ENCODE data around the gene SHC4.
A peak's percentile ranks its signal among the peaks of the same experiment; 100 is the strongest.
"Not testable (repeated sequence)": the region's sequence is repeated elsewhere in the genome, so short reads cannot be mapped to it uniquely, and the experiment has no call there.

The SHC4 gene

DNA sequence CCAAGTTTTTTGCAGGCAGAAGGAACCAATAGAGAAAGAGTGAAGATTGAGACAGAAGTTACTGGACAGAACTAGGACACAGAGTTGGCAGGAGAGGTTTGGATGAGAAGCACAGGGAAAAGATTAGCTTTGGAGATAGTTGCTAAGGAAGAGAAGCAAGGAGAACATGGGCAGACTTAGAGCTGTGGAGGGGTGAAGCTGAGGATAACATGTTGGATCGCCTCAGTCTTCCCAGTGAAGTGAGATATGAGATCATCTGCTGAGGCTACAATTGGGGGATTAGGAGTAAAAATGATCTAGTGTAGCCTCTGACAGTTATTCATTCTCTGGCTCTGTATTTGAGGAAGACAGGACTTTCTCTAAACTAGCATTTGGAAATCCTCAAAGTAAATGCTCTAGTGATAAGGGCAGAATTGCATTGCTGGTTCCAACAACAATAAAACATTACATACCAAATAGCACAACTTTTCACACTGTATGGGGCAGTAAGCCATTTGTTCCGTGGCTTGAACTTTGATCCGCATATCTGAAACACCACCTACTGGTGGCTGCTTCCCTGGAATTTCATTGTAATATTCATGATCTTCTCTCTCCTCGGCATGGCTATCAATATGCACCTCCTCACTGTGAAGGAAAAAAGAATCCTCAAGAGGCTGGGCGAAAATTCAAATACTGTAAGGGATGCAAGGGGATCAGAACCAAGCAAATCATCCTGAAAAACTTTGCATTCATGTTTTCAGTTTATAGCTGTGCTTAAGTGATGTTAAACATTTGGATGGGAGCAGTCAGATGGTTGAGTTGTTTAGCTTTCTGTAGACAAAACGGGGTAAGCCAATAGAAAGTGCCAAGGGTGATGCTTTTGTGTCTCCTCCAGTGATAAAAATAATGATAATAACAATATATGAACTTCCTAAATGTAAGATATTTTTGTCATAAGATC lies 107.9 kb downstream of the SHC4 start:
- DNase-seq (ENCODE audit: low read depth in 2 of 3, low spot score in 2 of 3), result no peak

DNA sequence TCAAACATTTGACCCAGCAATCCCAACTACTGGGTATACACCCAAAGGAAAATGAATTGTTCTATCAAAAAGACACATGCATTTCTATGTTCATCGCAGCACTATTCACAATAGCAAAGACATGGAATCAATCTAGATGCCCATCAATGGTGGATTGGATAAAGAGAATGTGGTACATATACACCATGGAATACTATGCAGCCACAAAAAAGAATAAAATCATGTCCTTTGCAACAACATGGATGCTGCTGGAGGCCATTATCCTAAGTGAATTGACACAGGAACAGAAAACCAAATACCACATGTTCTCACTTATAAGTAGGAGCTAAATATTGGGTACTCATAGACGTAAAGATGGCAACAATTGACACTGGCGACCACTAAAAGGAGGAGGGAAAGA lies 109.3 kb downstream of the SHC4 start:
- not testable (repeated sequence) for DNase-seq (ENCODE audit: low read depth in 2 of 3, low spot score in 2 of 3)

DNA sequence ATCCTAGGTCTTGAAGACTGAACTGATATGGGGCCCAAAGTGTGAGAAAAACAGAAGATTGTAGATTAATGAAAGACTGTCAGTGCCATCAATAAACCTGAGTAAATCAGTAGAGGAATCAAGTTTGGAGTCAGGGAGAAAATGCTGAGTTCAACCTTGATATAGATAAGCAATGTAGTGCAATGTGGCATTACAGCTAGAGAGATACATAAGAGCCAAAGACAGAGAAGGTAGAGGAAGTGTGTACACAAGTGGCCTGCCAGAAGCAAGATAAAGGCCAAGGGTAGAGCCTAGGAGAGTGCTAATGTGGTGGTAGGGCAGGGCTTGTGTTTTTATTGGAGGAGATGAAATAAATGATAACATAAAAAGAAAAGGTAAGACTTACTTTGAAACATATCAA lies 111.8 kb downstream of the SHC4 start:
- DNase-seq (ENCODE audit: low read depth in 2 of 3, low spot score in 2 of 3), result no peak

DNA sequence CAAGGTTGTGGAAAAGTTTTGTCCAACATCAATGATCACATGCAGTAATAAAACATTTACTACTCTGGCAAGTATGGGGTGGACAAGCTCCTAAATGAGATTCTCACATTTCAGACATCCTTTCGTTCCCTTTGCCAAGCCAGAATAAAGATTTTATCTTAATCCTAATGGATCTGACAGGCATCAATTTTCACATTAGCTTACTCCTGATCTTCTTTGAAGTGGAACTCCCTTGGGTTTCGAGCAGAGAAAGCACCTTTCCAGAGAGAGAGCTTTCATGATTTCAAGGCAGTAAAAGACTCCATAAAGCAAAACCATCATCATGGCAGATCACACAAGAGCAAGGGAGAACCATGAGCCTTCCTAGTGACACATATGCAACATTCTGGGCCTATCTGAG lies 113.1 kb downstream of the SHC4 start:
- no peak for DNase-seq (ENCODE audit: low read depth in 2 of 3, low spot score in 2 of 3)

DNA sequence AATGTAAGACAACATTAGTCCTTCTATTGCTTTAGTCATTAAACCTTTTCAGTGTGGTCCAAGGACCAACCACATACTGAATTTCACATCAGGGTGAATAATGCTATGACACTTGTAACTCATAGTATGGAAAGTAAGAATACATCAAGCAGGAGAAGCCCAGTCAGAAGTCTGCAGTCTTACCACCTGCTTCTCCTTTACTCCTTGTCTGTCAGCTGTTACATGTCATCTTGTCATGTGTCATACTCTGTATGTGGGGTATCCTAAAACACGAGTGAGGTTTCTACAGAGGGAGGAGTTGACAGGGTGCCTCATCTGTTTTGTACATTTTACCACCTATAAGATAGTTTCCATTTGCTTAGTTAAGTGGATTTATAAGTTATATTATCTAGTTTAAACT lies 118.6 kb downstream of the SHC4 start:
- DNase-seq (ENCODE audit: low read depth in 2 of 3, low spot score in 2 of 3), result no peak

DNA sequence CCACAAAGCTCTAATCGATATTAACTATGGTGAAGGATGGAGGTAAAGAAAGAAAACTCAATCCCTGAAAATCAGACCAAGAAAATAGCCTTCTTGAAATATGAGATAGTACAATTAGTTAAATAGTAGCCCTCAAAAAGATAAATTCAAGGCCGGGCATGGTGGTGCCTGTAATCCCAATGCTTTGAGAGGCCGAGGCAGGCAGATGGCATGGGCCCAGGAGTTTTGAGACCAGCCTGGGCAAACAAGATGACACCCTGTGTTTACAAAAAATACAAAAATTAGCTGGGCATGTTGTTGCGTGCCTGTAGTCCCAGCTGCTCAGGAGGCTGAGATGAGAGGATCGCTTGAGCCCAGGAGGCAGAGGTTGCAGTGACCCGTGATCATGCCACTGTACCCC lies 121.2 kb downstream of the SHC4 start:
- no peak for DNase-seq (ENCODE audit: low read depth in 2 of 3, low spot score in 2 of 3)

DNA sequence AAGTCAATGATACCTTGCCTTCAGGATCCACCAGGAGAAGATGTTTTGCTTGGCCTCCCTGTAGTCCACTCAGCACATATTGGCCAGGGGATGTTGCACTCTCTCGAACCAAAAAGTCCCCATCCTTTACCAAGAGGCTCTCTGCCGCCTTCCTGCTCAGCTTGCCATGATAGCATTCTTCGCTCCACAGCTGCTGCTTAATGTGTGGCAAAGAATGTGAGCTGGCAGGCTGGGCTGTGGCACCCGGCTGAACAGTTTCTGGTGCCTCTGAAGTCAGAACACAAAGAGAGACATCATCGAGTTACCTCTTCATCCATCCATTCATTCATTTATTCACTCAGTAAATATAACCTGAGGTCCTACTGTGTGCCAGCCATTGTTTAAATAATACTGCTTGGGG lies 129.0 kb downstream of the SHC4 start:
- no peak for DNase-seq (ENCODE audit: low read depth in 2 of 3, low spot score in 2 of 3)

DNA sequence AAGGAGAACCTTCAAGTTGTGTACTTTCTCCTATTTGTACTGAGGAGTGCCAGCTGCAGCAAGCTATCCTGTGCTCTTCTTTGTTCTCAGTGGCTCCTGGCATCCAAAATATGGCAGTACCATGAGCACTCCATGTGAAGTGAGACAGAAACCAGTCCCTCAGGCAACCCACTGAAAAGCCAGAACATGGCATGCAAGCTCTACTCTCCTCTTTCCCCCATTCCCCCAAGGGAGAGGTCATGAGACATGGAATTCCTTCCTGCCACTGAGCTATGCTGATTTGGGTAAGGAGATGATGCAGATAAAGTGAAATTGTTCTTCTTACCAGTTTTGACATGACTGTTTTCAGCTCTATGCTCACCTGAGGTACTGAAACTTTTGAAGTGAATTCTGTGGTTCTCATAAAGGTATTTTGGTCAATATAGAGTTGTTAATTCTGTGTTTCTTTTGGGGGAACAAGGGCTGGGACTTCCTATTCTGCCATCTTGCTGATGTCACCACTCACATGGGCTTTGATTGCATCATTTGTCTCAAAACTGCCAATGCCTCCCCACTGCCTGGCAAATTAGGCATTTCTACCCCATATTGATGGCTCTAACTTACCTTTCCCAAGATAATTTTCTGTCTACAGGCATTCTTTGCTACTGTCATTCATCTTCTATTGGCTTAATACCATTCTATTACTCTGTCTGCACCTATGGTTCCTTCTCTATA lies 130.0 kb downstream of the SHC4 start:
- DNase-seq (ENCODE audit: low read depth in 2 of 3, low spot score in 2 of 3), result no peak

DNA sequence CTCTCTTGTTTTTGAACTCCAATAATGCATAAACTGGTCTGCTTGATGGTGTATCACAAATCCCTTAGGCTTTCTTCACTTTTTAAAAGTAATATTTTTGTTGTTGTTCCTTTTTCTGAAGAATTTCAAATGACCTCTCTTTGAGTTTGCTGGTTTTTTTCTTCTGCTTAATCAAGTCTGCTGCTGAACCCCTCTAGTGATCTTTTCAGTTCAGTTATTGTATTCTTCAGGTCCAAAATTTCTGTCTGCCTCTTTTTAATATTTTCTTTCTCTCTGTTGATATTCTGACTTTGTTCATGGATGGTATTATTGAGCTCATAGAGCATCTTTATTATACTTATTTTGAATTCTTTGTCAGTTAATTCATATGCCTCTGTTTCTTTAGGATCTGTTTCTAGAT lies 131.1 kb downstream of the SHC4 start:
- no peak for DNase-seq (ENCODE audit: low read depth in 2 of 3, low spot score in 2 of 3)

DNA sequence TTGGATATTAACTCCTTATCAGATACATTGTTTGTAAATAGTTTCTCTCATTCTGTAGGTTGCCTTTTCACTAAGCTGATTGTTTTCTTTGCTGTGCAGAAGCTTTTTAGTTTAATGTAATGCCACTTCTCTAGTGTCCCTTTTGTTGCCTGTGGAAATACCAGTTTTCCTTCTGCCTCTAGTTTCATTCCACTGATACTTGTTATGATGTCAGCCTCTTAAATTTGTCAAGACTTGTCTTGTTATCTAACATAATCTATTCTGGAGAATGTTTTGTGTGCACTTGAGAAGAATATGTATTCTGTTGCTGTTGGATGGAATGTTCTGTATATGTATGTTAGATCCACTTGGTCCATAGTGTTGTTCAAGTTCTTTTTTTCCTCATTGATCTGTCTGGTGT lies 134.8 kb downstream of the SHC4 start:
- no peak for DNase-seq (ENCODE audit: low read depth in 2 of 3, low spot score in 2 of 3)

DNA sequence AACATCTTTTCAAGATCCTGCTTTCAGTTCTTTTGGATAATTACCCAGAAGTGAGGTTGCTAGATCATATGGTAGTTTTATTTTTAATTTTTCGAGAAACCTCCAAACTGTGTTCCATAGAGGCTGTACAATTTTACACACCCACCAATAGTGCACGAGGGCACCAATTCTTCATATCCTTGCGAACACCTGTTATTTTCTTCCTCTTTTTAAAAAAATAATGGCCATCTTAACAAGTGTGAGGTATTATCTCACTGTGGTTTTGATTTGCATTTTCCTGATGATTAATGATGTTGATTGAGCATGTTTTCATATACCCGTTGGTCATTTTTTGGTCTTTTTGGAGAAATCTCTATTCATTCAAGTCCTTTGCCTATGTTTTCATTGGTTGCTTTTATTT lies 135.2 kb downstream of the SHC4 start:
- DNase-seq (ENCODE audit: low read depth in 2 of 3, low spot score in 2 of 3), result no peak

DNA sequence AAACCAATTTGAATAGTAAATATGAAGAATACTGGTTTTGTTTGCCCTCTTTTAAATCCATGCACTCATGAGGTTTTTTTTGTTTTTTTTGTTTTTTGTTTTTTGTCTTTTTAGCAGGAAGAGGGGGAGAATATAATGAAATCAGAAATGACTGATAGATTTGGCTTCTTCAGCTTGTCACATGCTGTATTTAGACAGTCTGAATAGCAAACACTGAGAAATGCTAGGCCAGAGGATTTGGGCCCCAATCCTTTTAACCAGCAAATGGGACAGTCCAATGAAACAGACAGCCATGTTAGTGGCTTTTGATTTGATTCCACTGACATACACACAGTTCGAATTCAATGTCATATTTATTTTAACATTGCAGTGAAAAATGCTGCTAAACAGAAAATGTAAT lies 138.6 kb downstream of the SHC4 start:
- no peak for DNase-seq (ENCODE audit: low read depth in 2 of 3, low spot score in 2 of 3)

DNA sequence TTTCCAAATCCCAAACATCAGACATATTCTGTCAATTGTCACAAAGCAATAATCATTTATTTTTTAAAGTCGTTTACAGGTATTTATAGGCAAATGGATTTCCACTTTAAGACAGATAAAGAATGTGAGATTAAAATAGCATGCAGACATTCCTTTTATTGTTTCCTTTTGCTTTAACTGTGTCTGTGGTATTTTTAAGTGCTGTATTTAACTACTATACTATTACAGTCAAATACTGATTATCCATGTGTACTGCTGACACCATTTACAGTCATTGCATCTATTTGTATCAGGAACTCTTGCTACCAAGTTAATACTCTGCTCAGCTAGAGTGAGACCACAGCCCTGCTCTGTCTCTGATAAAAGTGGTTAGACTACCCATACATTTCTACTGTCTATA lies 140.0 kb downstream of the SHC4 start:
- no peak for DNase-seq (ENCODE audit: low read depth in 2 of 3, low spot score in 2 of 3)

DNA sequence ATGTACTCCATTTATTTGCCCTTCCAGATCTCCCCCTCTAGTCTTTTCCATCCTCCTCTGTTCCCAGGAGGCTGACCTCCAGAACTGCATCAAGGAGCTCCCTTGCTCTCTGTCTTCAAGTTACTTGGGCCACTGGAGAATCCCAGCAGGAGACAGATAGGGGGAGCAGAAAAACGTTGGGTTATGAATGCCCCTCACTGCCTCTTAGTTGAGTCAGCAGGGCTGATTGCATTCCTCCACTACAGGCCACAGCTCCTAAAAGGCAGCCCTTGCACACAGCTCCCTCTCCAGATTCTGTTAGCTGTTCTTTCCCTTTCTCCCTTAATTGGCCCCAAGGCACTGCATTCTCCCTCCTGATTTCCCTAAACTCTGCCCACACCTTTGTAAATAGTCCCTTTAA lies 140.5 kb downstream of the SHC4 start:
- no peak for DNase-seq (ENCODE audit: low read depth in 2 of 3, low spot score in 2 of 3)

DNA sequence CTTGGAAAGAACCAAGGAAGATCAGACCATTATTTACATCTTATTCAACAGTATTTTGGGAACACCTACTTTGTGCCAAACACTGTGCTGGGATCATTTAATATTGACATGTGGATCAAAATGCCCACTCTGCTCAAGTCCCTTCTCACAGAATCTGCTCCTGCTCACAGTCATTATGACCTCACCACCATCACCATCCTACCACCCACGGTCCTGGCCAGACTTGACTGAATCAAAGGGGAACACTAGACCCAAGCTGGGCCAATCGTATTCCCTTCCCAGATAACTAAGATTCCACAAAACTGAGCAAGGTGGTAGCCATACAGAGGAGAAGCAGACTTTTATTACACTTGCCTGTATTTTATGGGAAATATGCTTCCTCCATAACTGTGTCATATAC lies 149.4 kb downstream of the SHC4 start:
- DNase-seq (ENCODE audit: low read depth in 2 of 3, low spot score in 2 of 3), result no peak

DNA sequence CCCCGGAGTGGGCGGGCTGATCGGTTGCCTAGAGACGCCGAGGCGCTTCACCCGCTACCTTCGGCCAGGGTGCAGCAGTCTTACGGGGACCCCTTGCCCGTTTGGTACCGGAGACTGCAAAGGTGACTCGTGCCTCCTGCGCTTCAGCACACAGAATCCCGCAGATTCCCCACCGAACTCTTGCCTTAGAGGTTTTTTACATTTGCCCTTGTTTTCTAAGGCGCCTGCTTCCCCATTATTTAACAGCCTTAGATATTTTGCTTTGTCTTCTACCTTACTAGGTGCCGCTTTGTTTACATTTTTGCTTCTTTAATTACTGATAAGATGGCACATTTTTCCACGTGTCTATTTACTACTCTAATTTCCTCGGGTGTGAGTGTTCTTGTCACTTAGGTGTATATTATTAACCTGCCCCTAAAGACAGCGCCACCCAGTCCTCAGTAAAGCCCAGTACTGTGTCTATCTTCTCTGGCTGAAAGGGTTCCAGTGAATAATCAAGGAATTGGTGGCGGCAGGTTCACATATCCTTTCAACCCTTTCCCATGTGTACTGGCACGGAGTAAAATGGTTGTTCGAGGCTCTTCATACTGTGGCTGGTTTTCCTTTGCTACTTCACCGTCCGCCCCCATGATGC lies 152.3 kb downstream of the SHC4 start:
- no peak for DNase-seq (ENCODE audit: low read depth in 2 of 3, low spot score in 2 of 3)

DNA sequence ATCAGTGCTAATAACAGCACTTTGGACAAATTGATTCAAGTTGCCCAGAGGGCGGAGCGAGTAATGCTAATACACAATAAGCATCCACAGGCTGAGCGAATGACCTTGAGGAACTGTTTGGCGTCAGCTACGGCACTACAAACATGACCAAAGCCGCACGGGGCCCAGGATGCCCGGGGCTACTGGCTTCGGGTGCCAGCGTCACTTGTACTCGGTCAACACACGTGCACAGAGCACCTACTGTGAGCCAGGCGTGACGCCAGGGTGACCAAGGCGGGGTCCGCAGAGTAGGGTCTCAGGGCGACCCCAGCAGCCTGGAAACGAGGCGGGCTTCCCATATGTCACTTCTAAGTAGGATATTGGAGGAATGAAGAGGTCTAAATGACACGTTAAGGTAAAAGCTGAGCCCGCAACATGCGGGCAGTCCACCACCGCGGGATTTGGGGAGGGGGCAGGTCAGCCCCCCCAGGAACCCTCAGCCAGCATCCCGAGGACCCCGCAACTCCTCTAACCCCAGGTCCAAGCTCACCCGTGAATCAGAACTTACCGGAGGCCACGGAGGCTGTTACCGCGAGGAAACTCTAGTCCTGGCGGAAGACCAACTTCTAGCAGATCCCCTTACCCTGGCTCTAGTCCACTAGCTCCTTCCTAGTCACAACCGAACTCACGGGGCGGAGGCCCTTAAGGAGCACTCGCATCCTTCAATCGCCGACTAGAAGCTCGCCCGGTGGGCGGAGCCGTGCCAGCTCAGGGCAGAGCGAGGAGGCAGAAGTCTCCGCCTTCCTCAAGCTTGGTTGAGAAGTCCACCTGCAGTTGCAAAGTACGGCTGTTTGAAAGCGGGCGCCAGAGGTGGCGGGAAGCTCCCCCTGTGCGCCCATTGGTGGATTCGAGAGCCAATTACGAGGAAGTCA lies 153.1 kb downstream of the SHC4 start, which contains the start of gene CEP152:
CEP152 (minus strand) TSS at position 656 of the 911 bp plus-strand sequence. CDS start 5,420 bp downstream, outside the sequence.
- DNase-seq (ENCODE audit: low read depth in 2 of 3, low spot score in 2 of 3), result peak; percentile 89 to 95 (median 89)

DNA sequence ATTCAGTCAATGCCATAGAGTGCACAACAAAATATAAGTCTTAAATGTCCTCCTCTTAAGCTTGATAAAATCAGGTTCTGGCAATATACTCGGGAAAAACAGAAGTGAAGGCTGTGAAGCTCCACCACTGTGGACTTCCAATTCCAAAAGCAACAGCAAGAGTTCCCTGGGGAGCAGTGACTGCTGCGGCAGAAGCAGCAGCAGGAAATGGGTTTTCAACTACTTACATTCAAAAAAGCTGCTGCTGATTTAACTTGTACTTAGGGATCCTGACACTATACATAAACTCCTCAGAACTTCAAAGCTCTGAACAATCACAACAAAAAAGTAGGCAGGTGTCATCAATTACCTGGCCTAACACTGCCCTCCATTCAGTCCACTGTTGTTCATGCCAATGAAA lies 157.6 kb downstream of the SHC4 start:
- no peak for DNase-seq (ENCODE audit: low read depth in 2 of 3, low spot score in 2 of 3)

DNA sequence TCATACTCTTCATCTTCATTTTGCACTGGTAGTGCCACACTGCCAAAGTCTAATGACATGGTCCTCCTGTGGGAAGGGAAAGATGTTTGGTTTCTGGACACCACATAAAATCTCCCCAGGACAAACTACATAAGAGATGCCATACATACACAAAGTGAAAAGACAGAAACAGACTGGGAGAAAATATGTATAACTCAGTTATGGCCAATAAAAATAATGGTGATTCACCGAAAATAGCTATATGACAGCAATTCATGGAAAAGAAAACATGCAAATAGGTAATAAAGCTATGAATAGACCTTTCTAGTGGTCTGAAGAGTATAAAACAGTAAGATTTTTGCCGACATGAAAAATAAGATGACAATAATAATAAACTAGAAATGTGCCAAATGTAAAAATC lies 158.1 kb downstream of the SHC4 start:
- DNase-seq (ENCODE audit: low read depth in 2 of 3, low spot score in 2 of 3), result no peak

DNA sequence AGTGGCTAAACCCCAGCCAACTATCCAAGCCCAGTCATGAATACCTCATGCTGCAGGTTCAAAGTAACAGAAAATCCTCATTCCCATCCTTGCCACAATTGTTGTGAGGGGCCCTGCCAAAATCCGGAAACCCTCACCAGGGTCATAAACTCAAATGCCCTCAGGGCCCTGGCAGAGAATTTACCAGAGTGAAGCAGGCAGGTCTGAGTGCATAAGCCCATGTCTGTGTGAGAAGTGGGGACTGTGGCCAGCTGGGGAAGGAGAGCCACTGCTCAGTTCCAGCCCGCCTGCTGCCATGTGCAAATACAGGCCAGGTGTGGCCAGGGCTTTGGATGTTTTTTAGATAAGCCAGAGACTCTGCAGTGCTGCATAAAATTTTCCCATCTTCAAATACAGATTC lies 159.8 kb downstream of the SHC4 start:
- no peak for DNase-seq (ENCODE audit: low read depth in 2 of 3, low spot score in 2 of 3)

DNA sequence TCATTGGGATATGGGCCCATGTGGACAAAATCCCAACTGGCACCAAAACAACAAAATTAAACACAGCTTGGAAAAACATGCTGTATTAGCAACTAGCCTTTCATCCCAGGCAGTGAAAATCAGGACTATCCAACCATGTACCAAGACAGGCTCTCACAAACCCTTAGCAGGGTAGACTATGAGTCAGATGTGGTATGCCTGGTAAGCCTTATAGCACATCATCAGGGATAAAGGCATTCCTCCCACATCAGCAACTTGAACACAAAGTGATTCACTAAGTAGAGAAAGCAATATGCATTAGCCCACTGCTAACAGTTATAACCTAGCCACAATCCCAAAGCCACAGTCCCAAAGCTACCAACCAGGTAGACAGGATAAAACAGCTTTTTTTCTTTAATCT lies 160.9 kb downstream of the SHC4 start:
- DNase-seq (ENCODE audit: low read depth in 2 of 3, low spot score in 2 of 3), result no peak
